Activated CD4-positive, CD25-positive, alpha-beta regulatory T cell (primary cell): Measurements from ENCODE around the gene MCU.
"Not testable (repeated sequence)": the region's sequence is repeated elsewhere in the genome, so short reads cannot be mapped to it uniquely, and the experiment has no call there.

Source experiments
- DNase-seq, 4 experiments: peaks; one replicate each; lab custom pipeline; 2025; lab: John Stamatoyannopoulos, UW

MCU gene

DNA sequence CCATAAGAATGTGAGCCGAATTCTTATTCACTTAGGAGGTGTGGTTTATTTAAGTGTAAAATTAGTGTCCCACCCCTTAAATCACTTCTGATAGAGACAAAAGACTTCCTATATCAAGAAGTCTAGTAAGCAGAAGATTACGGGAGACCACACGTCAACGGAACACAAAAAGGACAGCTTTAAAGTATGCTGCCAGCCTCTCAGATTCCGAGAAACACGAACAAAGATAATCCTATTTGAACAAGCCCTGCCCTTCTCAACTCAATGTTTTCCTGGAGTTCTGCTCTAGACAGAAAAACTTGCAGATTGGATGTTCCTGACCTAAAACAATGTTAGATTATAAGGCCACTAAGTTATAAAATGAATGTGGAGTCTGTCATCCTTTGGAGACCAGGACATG lies 4.9 kb upstream of the MCU start:
- no peak for DNase-seq

- no peak for DNase-seq
Measured at GRCh38 chr10:72688208-72688651, 3.7 kb upstream of the MCU start.

GRCh38 chr10:72689660-72690059 lies 2.3 kb upstream of the MCU start:
- DNase-seq = no peak

DNA sequence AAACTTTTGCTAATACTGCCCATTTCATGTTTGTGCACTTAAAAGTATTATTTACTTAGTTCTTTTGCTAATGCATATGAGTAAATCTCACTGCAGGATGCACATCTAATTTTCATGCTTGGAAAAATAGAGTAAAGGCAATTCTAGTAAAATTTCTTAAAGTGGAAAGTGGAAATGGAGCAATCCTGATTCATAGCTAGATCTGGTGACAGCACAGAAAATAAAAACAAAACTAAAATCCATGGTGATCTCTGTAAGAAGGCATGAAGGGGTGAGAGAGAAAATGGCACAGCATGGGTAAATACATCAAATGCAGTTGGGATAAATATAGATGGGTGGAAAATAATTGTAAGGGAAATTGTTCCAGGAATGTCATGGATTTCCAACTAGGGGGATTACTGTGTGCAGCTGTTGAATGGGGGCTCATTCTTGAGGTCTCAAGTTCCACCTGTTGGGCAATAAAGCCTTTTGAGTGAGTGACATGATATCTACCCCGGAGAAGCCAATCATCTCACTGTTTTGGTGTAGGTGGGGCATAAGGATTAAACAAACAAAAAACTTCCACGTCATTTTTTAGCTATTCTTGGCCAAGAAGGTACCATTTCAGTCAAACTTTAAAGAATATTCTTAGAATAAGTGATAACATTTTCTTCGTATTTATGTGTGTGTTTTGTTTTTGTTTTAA lies 1.7 kb upstream of the MCU start:
- no peak for DNase-seq

DNA sequence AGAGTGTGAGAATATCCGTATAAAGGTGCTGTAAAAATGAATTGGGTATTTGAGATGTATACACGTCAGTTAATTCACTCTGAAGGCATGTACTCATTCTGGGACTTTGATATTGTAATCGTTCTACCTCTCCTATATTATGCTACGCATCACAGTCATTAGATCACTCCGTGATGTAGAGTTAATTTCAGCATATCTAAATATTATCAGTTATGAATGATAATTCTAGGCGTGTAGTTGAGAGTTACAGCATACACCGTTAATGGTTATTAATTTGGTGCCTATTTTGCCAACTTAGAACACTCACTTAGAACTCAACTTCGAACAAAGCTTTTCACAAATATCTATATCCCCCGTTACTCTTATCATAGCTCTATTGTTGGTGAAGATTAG lies 477 bp upstream of the MCU start:
- DNase-seq = no peak

GRCh38 chr10:72692744-72692993 lies 726 bp downstream of the MCU start:
- DNase-seq = peak in 1 of 4 experiments; percentile 9

- DNase-seq = no peak
Measured at GRCh38 chr10:72692994-72693781, 1.2 kb downstream of the MCU start.

- DNase-seq = no peak
Measured at GRCh38 chr10:72694476-72695369, 2.8 kb downstream of the MCU start.

- no peak for DNase-seq
Measured at GRCh38 chr10:72695496-72695895, 3.6 kb downstream of the MCU start.

GRCh38 chr10:72697716-72698115 lies 5.8 kb downstream of the MCU start:
- no peak for DNase-seq

- DNase-seq = not testable (repeated sequence)
Measured at GRCh38 chr10:72702465-72702864, 10.5 kb downstream of the MCU start.

- no peak for DNase-seq
Measured at GRCh38 chr10:72702868-72703581, 11.1 kb downstream of the MCU start.

- no peak for DNase-seq
Measured at GRCh38 chr10:72704117-72704516, 12.2 kb downstream of the MCU start.

DNA sequence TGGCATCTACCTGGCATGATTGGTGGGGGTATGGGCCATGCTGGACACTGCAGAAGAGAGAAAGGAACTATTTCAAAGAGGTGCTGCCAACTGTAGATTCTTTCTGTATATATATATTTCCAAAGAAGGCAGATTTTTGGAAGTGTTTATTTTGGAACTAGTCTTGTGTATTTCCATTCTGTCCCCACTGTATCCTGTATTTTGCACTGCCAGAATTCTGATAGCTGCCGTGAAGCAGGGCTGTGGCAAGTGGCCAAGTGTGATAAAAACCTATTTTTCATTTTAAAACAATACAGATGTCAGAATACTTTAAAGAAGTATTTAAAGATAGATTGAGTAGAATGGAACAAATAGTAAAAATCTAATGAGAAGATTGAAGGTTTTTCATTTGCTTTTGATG lies 17.1 kb downstream of the MCU start:
- DNase-seq = no peak

DNA sequence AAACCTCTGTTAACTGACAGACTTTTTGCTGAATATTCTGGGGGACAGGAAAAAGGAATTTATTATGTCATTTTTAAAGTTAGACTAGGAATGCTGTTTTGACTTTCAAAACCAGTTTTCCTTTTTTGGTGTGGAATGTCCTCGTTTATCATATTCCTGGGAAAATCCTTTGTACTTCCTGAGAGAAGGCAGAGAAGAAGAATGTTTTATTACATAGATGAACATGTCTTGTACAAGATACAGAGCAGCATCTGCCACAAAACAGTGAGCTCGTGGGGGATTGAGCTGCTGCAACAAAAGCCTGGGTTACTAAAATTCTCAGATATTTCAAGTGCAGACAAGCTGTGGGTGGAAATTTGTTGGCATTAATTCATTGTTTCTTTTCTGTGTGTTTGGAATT lies 20.2 kb downstream of the MCU start:
- no peak for DNase-seq

DNA sequence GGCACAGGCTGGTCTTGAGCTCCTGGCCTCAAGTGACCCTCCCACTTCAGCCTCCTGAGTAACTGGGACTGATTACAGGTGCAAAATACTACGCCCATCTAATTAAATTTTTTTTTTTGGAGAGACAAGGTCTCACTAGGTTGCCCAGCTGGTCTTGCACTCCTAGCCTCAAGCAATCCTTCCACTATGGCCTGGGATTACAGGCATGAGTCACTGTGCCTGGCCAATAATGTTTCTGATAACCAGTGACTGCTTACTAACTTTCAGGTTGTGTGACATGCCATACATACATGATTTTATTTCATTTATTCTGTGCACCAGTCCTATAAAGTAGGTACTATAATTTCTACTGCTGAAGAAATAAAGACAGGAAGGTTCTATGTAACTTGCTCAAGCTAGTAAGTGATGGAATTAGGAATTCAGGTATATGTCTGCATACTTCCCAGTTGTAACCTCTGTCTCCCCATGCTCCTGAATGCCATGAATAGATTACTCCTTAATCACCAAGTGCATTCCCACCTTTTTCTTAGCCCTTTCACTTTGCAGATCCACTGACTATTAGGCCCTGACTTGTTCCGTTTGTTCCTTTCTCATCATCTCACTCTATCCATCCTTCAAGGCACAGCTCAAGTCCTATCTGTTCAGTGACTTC lies 28.1 kb downstream of the MCU start:
- no peak for DNase-seq

GRCh38 chr10:72720814-72721660 lies 29.1 kb downstream of the MCU start:
- DNase-seq = no peak

DNA sequence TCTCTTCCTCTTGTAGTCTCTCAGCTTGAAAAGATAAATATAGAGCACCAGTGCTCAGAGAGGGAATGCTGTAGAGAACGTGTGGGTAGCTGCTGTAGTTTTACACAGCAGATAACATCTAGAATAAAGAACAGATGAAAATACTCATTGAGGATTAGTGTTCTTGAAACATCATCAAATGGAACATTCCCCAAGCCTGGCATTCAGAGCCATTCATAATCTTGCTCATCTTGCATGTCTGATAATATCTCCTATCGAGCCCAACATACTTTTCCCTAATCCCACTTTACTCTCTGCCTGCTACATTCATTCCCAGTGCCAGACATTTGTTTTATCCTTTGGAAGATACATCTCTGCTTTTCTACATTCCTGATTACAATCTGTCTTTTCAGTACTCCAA lies 35.2 kb downstream of the MCU start:
- DNase-seq = no peak

DNA sequence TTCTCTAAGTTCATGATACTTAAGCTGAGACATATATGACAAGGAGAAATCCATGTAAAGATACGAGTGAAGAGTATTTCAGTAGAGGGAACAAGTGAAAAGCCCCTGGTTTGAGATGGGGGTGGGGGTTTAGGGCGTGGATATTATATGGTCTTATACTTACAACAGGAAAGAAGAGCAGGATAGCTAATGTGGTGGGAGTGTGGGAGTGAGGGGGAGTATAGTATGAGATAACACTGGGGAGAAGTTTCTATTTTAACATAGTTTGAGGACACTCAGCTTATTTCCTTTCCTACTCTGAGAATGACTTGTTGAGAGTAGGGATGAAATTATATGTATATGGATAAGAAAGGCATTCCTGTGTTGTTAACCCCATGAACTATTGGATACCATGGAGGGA lies 36.5 kb downstream of the MCU start:
- DNase-seq = no peak

GRCh38 chr10:72729528-72729927 lies 37.6 kb downstream of the MCU start:
- DNase-seq = no peak

- no peak for DNase-seq
Measured at GRCh38 chr10:72730479-72730878, 38.5 kb downstream of the MCU start.
